LNCAP (cell line): ENCODE data around the gene PTPRN2.

ENCODE experiments used
- TF ChIP-seq, protein P1 (sequence below): fragments of 450-650 bp; IDR thresholded peaks from 2 replicates; pipeline ENCODE4 v1.5.1; 2017; ENCODE audit warnings: mild to moderate bottlenecking

Gene PTPRN2

DNA sequence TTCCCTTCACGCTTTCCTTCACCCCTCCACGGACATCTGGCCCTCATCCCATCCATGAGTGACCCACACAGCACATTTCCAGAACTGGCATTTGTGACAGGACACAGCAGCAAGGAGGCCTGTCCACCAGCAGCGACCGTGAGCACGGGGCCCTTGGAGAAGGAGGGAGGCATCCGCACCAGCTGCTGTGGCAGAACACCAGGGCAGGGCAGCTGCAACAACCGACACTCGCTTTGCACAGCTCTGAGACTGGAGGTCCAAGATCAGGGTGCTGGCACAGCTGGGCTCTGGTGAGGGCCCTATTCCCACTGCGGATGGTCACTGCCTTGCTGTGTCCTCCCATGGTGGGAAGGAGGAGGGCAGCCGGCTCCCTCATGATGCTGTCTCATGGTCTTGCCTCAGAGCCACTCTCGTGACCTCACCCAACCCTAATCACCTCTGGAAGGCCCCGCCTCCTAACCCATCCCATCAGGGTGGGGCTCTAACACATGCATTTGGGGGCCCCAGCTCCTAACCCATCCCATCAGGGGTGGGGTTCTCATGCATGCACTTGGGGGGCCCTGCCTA lies 36.7 kb downstream of the PTPRN2 start:
- TF ChIP-seq, protein P1, sequence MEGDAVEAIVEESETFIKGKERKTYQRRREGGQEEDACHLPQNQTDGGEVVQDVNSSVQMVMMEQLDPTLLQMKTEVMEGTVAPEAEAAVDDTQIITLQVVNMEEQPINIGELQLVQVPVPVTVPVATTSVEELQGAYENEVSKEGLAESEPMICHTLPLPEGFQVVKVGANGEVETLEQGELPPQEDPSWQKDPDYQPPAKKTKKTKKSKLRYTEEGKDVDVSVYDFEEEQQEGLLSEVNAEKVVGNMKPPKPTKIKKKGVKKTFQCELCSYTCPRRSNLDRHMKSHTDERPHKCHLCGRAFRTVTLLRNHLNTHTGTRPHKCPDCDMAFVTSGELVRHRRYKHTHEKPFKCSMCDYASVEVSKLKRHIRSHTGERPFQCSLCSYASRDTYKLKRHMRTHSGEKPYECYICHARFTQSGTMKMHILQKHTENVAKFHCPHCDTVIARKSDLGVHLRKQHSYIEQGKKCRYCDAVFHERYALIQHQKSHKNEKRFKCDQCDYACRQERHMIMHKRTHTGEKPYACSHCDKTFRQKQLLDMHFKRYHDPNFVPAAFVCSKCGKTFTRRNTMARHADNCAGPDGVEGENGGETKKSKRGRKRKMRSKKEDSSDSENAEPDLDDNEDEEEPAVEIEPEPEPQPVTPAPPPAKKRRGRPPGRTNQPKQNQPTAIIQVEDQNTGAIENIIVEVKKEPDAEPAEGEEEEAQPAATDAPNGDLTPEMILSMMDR: no peak

DNA sequence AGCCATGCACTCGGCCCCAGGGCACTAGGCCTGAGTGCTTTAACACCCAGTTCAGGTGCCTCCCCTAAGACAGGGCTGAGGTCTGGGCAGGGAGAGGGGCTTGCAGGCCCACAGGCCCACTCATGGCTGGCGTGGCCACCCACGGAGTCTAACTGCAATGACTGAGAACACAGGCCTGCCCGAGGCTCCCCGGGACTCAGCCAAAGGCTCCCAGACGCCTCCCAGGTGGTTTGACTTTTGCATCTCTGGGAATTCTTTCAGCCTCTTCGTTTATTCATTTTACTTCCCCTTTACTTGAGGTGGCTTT lies 37.3 kb downstream of the PTPRN2 start:
- TF ChIP-seq, protein P1: no peak

DNA sequence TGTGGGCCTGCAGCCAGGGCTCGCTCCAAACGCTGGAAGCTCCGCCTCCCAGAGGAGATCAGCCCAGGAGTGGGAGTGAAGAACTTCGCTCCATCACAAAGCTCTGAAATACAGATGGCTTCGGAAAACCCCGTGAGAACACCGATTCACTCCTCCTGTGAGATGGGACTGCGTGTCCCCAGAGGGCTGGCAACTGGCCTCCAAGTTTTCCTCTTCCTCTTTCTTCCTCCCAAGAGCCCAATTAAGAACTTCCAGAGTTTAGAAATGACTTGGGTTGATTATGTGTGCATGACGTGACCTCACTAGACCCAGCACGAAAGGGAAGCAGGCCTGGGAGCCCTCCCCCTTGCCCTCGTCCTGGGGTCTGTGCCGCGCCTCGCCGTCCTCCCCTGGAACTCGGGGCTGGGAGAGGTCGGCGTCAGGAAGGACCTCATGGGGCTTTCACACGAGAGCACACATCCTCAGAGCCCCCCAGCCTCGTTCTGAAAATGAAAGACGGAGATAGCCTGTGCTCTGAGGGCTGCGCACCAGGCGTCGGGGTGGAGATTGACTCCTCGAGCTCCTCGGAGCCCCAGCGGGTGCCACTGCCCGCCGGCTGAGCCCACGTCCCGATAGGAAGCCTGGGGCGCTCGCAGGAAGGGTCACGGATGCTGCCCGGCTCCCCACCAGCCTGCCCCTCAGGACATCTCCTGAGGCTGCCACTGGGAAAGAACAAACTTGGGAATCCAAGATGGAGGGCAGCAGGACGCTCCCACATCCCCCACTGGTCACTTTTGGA lies 37.8 kb downstream of the PTPRN2 start:
- TF ChIP-seq, protein P1: no peak

DNA sequence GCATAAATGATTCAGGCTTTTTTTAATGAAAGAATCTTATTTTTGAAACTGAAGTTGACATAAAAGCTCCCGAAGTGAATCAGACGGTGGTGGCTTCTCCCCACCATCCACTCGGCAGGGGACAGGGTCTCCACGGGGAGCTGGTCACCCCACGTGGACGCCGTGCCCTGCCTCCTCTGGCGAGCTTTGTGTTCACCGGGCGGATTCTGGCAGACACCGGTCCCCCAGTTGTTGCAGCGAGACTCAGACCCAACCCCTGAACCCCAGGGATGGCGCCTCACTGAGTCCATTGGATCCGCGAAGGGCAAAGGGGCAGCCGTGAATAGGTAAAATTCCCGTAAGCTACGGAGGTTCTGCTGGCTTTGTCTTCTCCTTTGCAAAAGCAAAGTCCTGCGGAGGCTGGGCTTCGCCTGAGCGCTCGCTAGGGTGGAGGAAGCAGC lies 38.4 kb downstream of the PTPRN2 start:
- TF ChIP-seq, protein P1: no peak

DNA sequence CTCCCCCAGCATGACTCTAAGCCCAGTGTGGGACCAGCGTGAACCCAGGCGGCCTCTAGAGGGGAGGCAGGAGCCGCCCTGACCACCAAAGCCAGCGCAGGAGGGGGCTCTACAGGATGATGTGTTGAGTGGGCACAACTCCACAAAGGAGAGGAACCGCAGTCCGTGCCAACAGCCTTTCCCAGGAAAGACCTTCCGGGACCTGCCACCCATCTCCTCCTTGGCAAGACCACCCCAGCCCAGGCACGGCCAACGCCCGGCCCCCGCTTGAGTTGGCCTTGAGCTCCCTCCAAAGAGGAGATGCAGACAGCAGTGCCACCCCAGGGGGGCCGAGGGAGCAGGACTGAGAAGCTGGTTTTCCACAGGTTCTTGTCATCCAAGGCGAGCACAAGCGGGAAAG lies 38.9 kb downstream of the PTPRN2 start:
- TF ChIP-seq, protein P1: no peak

DNA sequence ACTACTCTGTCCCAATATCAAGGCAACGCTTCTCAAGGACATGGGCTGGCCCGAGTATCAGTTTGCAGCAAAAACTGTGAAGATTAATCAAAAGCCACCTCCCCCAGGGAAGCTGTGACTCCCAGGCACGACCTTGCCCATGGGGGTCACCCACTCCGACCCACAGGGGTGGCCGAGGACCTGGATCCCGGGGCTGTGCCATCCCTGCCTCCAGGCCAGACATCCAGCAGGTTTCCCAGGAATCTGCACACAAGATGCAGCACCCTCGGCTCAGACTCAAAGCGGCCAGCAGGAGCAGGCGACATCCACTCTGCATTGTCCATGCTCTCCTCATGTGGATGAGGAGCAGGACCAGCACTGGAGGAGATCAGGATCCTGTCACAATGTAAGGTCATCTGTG lies 39.8 kb downstream of the PTPRN2 start:
- TF ChIP-seq, protein P1: no peak

DNA sequence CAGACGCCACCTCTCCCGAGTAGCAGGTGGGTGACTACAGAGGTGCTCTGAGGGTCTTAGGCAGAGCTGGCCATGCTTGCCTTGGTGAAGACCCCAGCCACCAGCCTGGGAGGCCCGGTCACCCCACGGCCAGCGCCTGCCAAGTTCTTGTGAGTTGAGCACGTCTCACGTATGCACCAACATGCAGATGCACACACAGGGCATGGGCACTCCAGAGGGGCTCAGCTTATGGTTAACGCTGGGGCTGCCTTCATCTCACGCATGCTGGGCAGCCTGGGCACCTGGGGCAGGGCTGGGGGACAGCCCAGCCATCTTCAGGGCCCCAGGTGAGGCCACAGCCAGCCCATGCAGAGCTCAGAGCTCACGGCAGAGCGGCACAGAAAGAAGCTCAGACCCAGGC lies 41.0 kb downstream of the PTPRN2 start:
- TF ChIP-seq, protein P1: no peak
